HEK293T (cell line): ENCODE measurements around the gene LIFR.

Source experiments
- ARNT ChIP-seq: fragments of 450-650 bp; IDR thresholded peaks from 2 replicates; pipeline ENCODE4 v1.6.1; 2017; ENCODE audit warnings: mild to moderate bottlenecking
- BHLHE40 ChIP-seq: fragments of 450-650 bp; IDR thresholded peaks from 2 replicates; pipeline ENCODE4 v1.6.1; 2016; ENCODE audit warnings: mild to moderate bottlenecking, moderate library complexity, borderline replicate concordance
- CTBP1 ChIP-seq: fragments of 450-650 bp; IDR thresholded peaks from 2 replicates; pipeline ENCODE4 v1.6.1; 2016; ENCODE audit warnings: borderline replicate concordance
- ELF4 ChIP-seq: fragments of 450-650 bp; IDR thresholded peaks from 2 replicates; pipeline ENCODE4 v1.6.1; 2017; ENCODE audit warnings: antibody characterized with exemption
- FOXK2 ChIP-seq: fragments of 450-650 bp; IDR thresholded peaks from 2 replicates; pipeline ENCODE4 v1.6.1; 2016; ENCODE audit warnings: mild to moderate bottlenecking
- FOXM1 ChIP-seq: fragments of 450-650 bp; IDR thresholded peaks from 2 replicates; pipeline ENCODE4 v1.6.1; 2017; ENCODE audit warnings: mild to moderate bottlenecking, borderline replicate concordance
- HDGF ChIP-seq: fragments of 450-650 bp; IDR thresholded peaks from 2 replicates; pipeline ENCODE4 v1.6.1; 2017; ENCODE audit warnings: antibody characterized with exemption, borderline replicate concordance
- LEF1 ChIP-seq: fragments of 450-650 bp; IDR thresholded peaks from 2 replicates; pipeline ENCODE4 v1.6.1; 2017; ENCODE audit warnings: mild to moderate bottlenecking, borderline replicate concordance
- PKNOX1 ChIP-seq: fragments of 450-650 bp; IDR thresholded peaks from 2 replicates; pipeline ENCODE4 v1.6.1; 2016
- SP1 ChIP-seq: fragments of 450-650 bp; IDR thresholded peaks from 2 replicates; pipeline ENCODE4 v1.6.1; 2017
- SUZ12 ChIP-seq: fragments of 450-650 bp; IDR thresholded peaks from 2 replicates; pipeline ENCODE4 v1.6.1; 2016; ENCODE audit warnings: mild to moderate bottlenecking
- TARDBP ChIP-seq: fragments of 450-650 bp; IDR thresholded peaks from 2 replicates; pipeline ENCODE4 v1.6.1; 2016

GRCh38 chr5:38453921-38454320, 102.5 kb downstream of the LIFR start:
- TF ChIP-seq ARNT (no peak), BHLHE40 (no peak), SUZ12 (no peak), FOXM1 (no peak), FOXK2 (no peak), ELF4 (no peak), HDGF (no peak), PKNOX1 (no peak), SP1 (no peak), TARDBP (no peak), CTBP1 (no peak), LEF1 (no peak)
